GM21619 (cell line): ENCODE data around the gene LEMD2.

Experiments
- ATAC-seq: cut with Tn5 transposase; IDR thresholded peaks from one replicate; pipeline ENCODE4 v1.9.1; 2021; ENCODE audit not compliant: unreplicated experiment

Gene LEMD2

DNA sequence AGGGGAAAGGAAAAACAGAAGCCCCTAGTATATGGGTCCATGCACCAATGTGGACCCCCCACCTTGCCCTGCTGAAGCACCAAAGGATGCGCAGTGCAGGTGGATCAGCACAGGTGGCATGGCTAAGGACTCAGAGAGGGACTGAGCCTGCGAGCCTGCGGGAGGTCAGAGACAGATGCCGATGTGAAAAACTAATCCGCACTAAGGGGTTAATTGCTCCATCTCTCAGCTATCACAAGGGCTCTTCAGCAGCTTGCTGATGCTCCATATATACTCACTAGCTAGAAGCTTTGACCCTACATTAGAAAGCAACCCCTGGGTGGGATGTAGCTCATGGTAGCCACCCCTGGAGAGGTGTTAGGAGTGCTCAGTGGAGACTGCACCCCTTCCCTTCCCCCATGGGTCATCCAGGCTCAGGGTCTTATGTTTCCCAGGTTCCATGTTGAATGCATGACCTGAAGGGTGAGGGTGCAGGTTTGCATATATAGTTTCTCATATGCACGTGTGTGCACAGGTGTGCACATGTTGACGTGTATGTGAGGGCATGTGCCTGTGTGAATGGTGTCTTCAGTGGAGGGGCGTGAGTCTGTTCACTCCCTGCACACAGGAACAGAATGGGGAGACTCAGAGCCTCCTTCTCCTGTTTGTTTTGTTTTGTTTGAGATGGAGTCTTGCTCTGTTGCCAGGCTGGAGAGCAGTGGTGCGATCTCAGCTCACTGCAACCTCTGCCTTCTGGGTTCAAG is 28.9 kb downstream of the LEMD2 start:
- no peak for ATAC-seq

DNA sequence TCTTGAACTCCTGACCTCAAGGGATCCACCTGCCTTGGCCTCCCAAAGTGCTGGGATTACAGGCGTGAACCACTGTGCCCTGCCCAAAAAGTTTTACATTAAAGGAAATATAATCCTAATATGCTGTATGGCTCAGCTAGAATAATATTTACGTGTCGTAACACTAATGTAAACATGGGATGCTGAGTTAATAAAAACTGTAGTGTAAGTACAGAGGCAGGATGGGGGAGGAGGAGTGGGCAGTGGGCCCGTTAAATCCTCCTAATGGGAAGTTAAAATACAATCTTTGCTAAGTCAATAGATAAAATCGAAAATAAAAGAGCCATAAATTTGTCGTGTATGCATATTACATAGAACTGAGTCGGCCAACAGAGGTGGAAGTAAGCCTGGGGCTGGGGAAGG is 30.1 kb downstream of the LEMD2 start:
- ATAC-seq: no peak

DNA sequence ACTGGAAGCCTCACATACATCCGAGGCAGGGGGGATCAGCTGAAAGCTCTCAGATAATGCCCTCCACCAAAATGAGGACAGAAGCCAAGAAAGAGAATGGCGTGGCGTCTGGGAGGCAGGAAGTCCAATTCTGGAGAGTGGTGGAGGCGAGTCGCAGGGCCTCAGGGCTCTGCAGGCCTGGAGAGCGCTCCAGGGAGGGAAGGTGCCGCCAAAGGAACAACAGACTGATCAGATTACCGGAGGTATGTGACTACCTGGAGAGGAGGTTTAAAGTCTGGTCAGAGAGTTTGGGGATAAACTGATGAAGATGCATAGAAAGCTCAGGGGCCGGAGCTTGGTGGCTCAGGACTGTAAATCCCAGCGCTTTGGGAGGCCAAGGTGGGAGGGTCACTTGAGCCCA is 31.0 kb downstream of the LEMD2 start:
- ATAC-seq: no peak

DNA sequence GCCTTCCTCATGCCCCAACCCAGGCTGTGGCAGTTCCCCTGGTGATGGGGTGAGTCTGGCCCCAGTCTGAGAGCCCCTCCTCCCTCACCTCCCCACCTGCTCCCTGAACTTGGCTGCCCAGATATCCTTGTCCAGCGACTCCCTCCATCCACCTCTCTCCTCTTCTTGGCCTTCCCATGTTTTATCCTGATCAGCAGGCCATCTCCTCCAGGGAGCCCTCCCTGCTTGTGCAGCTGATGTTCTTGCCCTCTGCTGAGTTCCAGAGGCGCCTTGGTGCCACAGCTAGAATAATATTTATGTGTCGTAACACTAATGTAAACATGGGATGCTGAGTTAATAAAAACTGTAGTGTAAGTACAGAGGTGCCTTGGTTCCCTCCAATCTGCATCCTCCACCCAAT is 31.8 kb downstream of the LEMD2 start:
- ATAC-seq: no peak

DNA sequence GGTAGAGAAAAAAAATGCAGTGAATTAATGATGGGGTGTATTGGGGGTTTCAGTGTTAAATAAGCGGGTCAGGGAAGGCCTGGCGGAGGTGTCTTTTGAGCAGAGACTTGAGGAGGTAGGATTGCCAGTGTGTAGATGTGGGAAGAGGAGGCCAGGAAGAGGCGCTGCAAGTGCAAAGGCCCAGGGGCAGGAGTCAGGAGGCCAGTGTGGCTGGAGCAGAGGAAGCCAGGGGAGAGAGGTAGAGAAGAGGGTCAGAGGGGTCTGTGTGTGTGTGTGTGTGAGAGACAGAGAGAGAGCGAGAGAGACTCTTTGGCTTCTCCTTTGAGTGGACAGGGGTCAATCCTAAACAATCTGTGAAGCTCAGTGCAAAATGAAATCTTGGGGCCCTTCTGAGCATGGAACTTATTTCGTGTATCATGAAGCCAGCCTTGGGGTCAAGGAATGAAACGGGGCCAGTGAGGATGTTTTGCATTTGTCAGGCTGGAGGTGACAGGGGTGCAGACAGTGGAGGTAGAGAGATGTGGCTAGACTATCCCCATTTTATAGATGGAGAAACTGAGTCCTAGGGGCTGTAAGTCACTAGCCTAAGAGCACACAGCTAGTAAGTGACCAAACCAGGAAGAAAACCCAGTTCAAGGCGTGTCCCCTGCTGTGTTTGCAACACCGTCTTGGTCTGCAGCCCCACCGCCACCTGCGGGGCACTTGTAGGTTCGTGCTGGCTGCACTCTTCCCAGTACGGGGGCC is 32.5 kb downstream of the LEMD2 start:
- ATAC-seq: no peak

DNA sequence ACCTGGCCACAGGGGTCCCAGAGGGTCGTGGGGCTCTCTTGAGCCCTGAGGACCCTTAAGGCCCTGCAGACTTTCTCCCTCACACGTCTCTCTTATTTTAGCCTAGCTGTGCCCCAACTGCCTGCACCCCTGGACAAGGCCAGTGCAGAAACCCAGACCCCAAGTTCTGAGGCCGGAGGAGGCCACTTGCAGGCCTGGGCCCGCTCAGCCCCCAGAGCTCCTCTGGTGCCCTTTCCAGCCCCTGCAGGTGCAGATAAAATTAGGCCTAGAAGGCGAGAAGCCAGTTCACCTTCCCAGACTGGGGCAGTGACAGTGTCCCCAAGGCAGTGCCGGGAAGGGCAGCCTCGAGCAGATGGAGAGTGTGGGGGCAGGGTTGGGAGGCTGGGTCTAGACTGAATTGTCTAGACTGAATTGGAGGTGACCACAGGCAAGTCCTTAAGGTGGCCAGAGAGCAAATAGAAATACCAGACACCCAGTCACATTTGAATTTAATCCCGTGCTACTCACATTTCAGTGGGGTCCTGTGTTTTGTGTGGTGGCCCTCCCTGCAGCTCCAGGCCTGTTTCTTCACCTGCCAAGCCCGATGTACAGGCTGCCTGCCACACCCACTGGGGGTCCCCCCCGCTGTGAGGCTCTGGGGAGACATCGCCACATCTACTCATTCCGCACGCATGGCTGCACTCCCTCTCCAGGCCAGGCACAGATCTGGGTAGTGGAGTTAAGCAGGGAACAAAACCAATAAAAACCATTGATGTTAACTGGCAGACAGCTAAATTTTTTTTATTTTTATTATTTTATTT is 33.7 kb downstream of the LEMD2 start:
- ATAC-seq: no peak

DNA sequence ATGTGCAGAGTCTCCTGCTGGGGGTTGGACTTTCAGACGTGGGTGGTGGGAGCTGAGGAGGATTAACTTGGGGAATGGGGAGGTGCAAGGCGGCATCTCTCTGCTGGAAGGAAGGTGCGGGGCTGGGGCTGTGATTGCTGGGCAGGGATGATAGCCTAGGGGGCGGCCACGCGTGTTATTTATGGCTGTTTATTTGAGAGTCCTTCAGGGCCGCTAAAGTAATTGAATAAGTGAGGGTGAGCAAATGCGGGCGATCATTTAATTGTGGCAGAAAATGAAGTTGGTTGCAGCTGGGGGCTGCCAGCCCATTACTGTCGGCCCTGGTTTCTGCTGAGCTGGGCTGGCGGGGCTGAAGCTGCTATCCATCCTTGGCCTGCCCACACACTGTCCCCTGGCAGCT is 34.7 kb downstream of the LEMD2 start:
- ATAC-seq: no peak

DNA sequence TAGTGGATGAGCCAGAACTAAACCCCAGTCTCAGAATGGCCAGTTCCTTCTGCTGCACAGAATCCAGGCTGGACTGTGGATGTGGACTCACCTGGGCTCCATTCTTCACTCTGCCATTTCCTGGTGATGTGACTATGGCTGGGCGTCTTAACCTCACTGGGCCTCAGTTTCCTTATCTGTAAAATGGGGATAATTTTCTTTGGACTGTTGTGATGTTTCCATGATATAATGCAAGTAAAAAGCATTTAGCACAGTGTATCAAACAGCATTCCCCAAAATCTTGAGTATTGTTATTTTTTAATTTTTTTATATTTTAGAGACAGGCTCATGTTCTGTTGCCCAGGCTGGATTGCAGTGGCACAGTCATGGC is 36.3 kb downstream of the LEMD2 start:
- no peak for ATAC-seq

DNA sequence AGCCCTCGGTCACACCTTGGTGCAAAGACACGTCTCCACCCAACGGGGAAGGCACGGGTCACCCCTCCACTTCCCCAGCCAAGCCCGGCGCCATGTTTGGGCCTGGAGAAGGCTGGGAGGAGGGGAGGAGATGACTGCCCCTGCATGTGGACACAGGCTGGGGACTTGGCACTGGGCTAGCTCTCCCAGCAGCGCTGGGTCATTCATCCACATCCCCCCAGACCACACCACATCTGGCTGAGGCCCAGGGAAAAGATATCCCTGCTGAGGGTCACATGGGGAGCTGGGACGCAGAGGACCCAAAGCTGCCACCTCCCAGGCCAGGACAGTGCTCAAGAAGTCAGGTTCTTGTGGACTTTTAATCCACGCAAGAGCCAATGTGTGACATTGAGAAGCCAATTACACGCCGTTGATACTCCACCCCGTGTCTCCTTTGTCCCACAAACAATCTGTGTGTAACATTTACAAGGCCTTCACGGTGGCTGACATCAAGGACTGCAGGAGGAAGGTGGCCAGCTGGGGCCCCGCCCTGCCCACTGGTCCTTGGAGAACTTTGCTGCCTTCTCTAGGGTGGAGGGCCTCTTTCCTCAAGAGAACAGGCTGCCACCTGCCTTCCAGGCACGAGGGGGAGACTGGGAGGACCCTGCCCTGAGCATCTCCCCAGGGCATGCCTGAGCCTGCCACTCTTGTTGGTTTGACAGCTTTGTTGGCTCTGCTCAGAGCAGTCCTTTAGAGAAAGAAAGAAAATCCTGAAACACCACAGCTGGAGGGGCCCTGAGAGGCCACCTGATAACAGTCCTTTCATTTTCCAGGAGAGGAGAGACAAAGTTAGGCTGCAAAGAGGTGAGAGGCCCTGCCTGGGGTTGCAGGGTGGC is 36.9 kb downstream of the LEMD2 start:
- ATAC-seq: no peak

DNA sequence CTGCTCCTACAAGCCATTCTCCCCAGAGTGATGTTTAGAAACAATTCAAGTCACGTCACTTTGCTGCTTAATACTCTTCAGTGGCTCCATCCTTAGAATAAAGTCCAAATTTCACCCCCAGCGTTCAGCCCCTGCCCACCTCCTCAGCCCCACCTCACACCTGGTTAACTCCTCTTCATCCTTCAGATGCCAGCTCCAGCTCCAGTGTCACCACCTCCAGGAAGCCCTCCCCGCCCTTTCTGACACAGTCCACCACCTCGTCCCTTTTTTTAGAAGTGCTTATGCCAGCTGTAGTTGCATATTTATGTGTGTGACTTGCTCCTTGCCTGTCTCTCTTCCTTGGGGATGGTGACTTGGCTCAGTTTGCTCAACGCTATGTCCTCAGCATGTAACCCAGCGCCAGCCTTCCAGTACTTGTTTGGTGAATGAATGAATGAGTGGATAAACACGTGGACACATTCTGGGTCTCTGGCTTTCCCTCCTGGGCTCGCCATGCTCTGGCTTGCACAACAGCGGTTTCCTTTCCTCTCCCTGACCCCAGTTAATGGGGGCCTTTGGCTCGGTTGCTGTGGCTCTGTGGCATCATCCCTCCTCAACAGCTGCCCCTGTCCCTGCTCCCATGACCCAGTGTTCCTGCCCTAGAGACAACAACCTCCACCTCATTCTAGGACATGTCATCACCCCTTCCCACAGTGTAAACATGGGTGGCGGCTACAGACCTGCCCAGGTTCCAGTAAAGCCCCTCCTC is 38.5 kb downstream of the LEMD2 start:
- ATAC-seq: no peak

DNA sequence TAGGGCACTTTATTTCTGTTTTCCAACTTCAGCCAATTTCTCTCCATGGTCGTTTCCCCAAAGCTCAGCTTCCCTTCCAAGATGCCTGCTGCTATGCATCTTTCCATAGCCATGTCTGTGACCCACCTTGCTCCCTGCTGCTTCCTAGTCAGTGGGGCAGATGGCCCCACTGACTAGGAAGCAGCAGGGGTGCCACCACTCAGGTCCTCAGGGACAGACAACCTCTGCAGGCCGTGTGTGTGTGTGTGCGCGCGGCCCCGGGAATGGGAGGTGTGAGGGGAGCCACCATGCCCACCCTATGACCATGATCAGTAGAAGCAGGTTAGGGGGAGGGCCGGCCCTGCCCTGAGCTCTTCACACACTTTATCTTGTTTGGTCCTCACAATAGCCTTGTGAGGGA is 39.5 kb downstream of the LEMD2 start:
- no peak for ATAC-seq

DNA sequence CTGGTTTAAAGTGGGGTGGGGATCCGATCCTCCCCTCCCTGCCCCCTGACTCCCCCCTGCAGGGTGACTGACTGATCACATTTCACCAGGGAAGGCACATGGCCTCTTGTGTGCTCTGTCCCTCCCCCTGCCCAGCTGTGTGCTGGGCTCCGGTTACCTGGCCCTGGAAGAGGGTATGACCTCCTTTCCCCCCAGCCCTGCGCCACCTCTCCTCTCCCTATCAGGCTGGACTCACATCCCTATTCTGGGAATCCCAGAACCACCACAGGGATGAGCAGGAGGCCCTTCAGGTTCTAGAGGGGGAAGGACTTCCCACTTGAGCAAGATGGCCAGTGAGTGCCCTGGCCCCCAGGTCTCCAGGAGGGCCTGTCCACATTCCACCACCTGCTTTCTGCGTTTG is 40.1 kb downstream of the LEMD2 start:
- ATAC-seq: no peak

DNA sequence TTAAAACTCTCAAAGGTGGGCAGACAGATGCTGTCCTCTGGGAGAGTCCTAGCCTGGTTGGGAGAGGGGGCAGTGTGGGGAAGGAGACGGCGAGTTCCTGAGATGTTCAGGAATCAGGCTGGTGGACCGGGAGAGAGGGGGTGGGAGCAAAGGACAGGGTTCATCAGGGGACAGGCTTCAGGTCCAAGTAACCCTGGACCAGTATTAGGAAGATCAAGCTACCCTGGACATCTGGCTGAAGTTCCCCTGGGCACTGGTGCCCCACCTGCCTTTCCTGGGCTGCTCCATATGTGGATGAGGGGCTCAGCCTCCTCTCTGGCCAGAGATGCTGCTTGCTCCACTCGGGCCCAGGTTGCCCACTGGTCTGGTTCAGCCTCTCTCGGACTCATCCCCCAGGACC is 41.1 kb downstream of the LEMD2 start:
- no peak for ATAC-seq

DNA sequence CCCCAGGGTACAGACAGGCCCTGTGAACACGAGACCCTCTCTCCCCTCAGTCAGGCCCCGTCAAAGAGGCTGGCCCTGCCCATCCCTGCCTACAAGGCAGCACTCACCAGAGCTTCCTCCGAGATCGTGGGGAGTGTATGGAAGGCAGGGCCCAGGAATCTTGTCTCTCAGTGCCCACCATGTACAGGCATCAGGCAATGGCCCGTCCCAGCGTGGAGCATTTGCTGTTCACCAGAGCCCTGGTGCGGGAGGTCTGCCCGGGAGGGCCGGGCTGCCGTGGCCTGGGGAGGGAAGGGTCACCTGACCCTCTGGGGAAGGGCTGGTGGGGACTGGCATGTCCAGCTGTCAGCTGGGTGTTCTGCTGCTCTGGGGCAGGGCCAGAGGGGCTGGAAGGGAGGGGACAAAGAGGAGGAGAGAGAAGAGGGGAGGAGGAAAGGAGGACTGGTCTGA is 42.3 kb downstream of the LEMD2 start, which contains the start of gene IP6K3:
TSS of gene IP6K3 (minus strand) at position 255 of the 450 bp plus-strand sequence. CDS start 11,429 bp downstream, outside the sequence.
- ATAC-seq: no peak

DNA sequence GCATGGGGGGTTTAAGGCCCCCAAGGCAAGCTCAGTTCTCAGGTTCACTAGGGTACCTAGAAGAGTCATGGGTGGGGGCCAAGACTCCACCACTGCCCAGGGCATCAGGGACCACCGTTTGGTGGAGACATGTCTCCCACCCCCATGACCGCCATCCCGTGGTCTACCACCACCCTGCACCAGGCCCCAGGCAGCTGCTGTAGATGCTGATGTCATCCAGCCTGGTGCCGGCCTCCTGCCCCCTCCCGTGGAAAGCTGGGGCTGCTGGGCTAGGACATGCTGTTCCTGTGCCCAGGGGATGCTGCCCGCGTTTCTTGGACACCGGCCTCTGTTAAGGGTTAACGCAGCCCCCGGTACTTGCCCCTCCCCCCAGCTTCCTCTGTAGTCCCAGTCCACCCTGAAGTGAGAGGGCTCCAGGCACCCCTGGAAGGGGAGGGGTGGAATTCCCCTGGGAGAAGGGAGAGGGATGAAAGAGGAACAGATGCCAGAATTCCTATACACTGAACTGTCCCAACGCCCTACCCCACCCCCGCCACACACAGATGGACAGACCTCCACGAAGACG is 42.8 kb downstream of the LEMD2 start:
- no peak for ATAC-seq

DNA sequence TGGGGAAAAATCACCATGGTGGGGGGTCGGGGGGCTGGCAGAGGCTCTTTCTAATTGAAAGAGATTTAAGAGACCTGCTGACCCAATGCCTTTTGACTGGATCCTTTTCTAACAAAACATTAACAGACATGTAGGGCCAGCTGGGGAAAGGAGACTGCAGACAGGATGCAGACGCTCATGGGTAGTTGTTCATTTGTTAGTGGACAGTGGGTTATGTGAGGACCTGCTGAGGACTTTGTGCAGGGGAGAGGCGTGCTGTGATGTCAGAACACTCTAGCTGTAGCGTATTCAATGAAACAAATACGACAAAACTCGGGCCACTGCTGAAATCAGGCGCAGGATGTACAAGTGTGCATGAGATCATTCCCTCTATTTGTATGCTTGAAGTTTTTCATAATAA is 43.4 kb downstream of the LEMD2 start:
- no peak for ATAC-seq

DNA sequence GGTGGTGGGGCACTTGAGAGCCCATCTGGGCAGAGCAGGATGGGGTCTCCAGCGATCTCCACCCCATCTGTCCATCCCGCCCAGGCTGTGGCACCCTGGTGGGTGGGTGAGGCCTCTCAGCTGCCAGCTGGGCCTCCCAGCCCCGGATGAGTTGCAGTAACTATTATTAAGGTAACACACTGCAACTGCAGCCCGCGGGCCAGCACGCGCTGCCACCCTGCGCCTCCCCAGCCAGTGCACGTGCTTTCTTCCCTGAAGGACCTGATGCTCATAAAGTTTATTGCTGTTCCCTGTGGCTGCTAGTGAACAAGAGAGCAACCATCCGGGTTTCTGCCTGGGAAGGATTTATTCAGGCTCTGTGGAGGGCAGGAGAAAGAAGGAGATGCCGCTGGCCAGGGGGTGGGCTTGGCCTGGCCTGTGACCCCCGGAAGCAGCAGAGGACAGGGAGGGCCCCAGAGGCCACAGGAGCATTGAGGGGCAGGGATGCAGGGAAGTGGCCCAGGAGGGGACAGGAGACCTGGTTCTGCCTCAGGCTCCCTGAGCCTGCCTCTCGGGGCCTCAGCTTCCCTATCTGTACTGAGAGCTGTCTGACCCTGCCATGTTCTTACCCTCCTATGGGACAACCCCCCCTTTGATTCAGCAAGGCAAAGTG is 43.9 kb downstream of the LEMD2 start:
- no peak for ATAC-seq

DNA sequence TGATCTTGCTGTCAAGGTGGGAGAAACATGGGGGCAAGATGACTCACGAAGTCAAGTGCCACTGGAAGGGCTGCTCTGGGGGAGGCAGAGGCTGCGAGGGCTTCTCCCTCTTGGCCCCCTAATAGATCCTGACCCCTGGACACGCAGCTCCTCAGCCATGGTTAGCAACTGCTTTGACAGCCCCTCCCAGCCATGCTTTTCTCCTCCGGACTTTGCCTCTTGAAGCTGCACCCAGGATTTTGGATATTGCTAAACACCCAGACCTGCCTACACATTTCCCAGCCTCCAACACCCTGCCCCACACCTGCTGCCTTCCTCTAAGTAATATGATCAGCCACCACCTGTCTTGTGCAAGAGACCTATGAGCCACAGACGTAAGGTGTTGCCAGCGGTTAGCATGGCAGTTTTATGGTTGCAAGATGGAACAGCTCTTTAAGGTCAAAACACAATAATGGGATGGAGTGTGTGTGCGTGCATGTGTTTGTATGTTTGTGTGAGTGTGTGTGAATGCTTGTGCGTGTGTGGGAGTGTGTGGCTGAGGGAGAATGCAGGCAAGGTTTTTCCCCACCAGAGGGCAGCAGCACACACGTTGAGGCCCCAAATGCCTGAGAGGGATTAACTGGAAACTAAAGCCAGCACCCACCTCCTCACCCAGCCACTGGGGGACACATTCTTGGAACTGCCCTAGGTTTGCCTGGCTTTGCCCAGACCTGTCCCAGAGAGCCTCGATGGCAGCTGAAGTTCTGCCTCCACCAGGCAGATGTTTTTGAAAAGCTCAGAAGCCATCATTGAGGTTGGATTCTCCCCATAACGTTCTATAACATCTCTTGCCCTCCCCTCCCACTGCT is 44.7 kb downstream of the LEMD2 start:
- ATAC-seq: no peak
